ENCODE data around the gene CD96. TPM values are rescaled to one million over a fixed set of nuclear protein-coding genes. Genes with fewer than 3 reads are reported as not detected.

The CD96 gene
- polyA plus RNA-seq, 1 donor from 2014 or later = not detected

GRCh38 chr3:111538681-111539083 is 3.3 kb upstream of the CD96 start:
- H3K9me2 ChIP-seq (ENCODE audit: insufficient read depth, low read length) = no peaks in the 10 kb centered on the region
- H3K4me2 ChIP-seq (ENCODE audit: low read length) = no peak overlapping the region
- no peaks in the 10 kb centered on the region for H3K36me3 ChIP-seq (ENCODE audit: insufficient read depth, low read length)
- H3K27me3 ChIP-seq (ENCODE audit: insufficient read depth, low read depth, low read length) = no peaks in the 10 kb centered on the region
- no peaks in the 10 kb centered on the region for H3K9me3 ChIP-seq (ENCODE audit: low read length)
- no peak overlapping the region for H3K27ac ChIP-seq (ENCODE audit: low read length)
- H2AFZ ChIP-seq (ENCODE audit: low read depth, low read length) = no peak overlapping the region
- TF ChIP-seq RAD21 (conservative IDR thresholded peaks at IDR 0.05) = no peak
- no peak for TF ChIP-seq EZH2 (IDR thresholded peaks at IDR 0.05; ENCODE audit: borderline replicate concordance, insufficient read depth, low read length, poor library complexity, severe bottlenecking)
- TF ChIP-seq CTCF (IDR thresholded peaks at IDR 0.05; ENCODE audit: poor library complexity, severe bottlenecking) = no peak
- no peak for TF ChIP-seq MXI1 (conservative IDR thresholded peaks at IDR 0.05; ENCODE audit: poor library complexity, severe bottlenecking)
- TF ChIP-seq REST (IDR thresholded peaks at IDR 0.05; ENCODE audit: borderline replicate concordance) = no peak
- TF ChIP-seq EP300 (conservative IDR thresholded peaks at IDR 0.05; ENCODE audit: poor library complexity, severe bottlenecking) = no peak
- TF ChIP-seq POLR2AphosphoS5 (IDR thresholded peaks at IDR 0.05) = no peak
- no peak for TF ChIP-seq TAF1 (IDR thresholded peaks at IDR 0.05; ENCODE audit: low read depth)
- H3K9ac ChIP-seq (ENCODE audit: low read length) = no peak overlapping the region
- H3K79me2 ChIP-seq (replicated peaks; ENCODE audit: insufficient read depth, low read length) = no peaks in the 10 kb centered on the region
- H3K4me3 ChIP-seq (ENCODE audit: low read length) = no peak overlapping the region
- H4K20me1 ChIP-seq (ENCODE audit: insufficient read depth) = no peaks in the 10 kb centered on the region
- no peaks in the 10 kb centered on the region for H3F3A ChIP-seq (ENCODE audit: insufficient read depth, low read length, poor library complexity, severe bottlenecking)

GRCh38 chr3:111539351-111540331 is 2.4 kb upstream of the CD96 start:
- no peak overlapping the region for H3K9ac ChIP-seq (ENCODE audit: low read length)
- H2AFZ ChIP-seq (ENCODE audit: low read depth, low read length) = no peak overlapping the region
- H3K4me2 ChIP-seq (ENCODE audit: low read length) = no peak overlapping the region

More at GRCh38 chr3:111539351-111540331, 2.4 kb upstream of the CD96 start:
- no peaks in the 10 kb centered on the region for H3K27me3 ChIP-seq (ENCODE audit: insufficient read depth, low read depth, low read length)
- no peak overlapping the region for H3K4me3 ChIP-seq (ENCODE audit: low read length)
- H3F3A ChIP-seq (ENCODE audit: insufficient read depth, low read length, poor library complexity, severe bottlenecking) = no peaks in the 10 kb centered on the region
- no peak for TF ChIP-seq TAF1 (IDR thresholded peaks at IDR 0.05; ENCODE audit: low read depth)
- no peak for TF ChIP-seq EP300 (conservative IDR thresholded peaks at IDR 0.05; ENCODE audit: poor library complexity, severe bottlenecking)
- no peak for TF ChIP-seq REST (IDR thresholded peaks at IDR 0.05; ENCODE audit: borderline replicate concordance)
- no peak for TF ChIP-seq POLR2AphosphoS5 (IDR thresholded peaks at IDR 0.05)
- TF ChIP-seq CTCF (IDR thresholded peaks at IDR 0.05; ENCODE audit: poor library complexity, severe bottlenecking) = peak; percentile 84
- no peak for TF ChIP-seq MXI1 (conservative IDR thresholded peaks at IDR 0.05; ENCODE audit: poor library complexity, severe bottlenecking)
- TF ChIP-seq EZH2 (IDR thresholded peaks at IDR 0.05; ENCODE audit: borderline replicate concordance, insufficient read depth, low read length, poor library complexity, severe bottlenecking) = no peak
- peak; percentile 89 for TF ChIP-seq RAD21 (conservative IDR thresholded peaks at IDR 0.05)
- TF ChIP-seq SMC3 (conservative IDR thresholded peaks at IDR 0.05; ENCODE audit: poor library complexity) = peak; percentile 87
- no peaks in the 10 kb centered on the region for H4K20me1 ChIP-seq (ENCODE audit: insufficient read depth)
- H3K9me3 ChIP-seq (ENCODE audit: low read length) = no peaks in the 10 kb centered on the region
- H3K27ac ChIP-seq (ENCODE audit: low read length) = no peak overlapping the region
- no peaks in the 10 kb centered on the region for H3K36me3 ChIP-seq (ENCODE audit: insufficient read depth, low read length)
- H3K79me2 ChIP-seq (replicated peaks; ENCODE audit: insufficient read depth, low read length) = no peaks in the 10 kb centered on the region
- H3K9me2 ChIP-seq (ENCODE audit: insufficient read depth, low read length) = no peaks in the 10 kb centered on the region
